DMS 273 (cell line): ENCODE results near the gene MAD2L2.

ENCODE experiments used
- DNase-seq: peaks from one replicate; lab custom pipeline; 2025; ENCODE audit not compliant: unreplicated experiment; lab: John Stamatoyannopoulos, UW

The MAD2L2 gene

GRCh38 chr1:11684070-11684469, 3.1 kb upstream of the MAD2L2 start:
- peak; percentile 46 for DNase-seq

DNA sequence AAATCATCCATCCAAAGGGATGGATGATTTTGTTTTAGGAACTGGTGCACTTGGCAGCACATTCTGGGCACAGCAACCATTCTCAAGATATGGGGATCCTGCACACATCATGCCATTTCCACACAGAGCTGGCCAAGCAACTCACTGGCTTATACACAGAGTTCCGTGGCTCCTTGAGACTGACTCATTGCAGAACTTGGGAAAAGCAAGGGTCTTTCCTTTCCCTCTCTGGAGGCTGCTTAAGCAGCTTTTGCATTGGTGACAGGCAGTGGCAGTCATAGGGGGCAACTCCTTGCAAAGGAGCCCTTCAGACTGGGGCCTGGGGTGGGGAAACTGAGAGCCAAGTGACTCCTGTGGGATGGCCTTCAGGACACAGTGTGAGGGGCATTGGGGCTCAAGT, 1.9 kb upstream of the MAD2L2 start:
- no peak for DNase-seq

GRCh38 chr1:11682287-11682771, 1.4 kb upstream of the MAD2L2 start:
- no peak for DNase-seq

DNA sequence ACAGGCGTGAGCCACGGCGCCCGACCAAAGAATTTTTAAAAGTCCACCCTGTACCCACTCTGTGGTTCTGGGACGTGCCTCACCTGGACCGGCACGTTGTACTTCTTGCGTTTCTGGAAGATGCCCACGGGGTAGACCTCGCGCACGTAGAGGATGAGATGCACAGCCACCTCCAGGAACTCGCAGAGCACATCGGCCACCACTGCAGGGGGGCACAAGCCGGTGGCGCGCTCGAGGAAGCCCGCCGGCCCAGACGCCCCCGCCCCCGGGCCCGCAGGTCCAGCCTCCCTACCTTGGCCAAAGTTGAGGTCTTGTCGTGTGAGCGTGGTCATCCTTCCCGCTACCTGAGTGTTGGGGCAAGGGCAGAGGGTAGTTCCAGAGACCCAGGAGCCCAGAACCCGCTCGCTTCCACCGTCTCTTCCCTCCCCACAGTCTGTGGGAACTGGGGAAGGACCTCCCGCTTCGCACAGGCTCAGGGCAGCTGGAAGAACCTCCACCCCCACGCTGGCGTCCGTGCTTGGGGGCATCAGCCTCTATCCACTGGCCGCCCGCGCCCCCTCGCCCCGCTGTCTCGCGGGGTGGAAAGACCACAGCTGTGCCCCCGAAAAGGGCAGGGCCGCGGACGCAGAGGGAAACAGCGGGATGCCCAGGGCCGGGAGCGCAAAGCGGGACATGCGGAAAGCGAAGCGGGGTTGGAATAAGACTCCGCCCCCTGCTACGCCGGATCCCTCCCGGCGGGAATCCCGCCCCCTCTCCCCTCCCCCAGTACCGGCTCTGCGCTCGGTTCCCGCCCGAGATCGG, 478 bp downstream of the MAD2L2 start:
- DNase-seq, result no peak

DNA sequence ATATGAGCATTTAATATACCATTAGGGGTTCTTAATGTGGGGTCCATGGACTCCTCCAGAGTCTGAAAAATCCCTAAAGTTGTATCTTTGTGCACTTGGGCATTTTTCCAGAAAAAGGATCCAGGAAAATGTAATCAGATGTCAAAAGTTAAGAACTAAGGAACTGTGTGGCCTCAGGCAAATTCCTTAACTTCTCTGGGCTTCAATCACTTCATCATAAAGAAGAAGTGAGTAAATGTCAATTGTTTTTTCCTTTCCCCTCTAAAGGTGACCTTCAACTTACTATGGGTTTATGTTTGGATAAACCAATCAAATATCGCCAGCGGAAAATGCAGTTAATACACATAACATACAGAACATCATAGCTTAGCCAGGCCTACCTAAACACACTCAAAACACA, 2.5 kb downstream of the MAD2L2 start:
- DNase-seq, result no peak

DNA sequence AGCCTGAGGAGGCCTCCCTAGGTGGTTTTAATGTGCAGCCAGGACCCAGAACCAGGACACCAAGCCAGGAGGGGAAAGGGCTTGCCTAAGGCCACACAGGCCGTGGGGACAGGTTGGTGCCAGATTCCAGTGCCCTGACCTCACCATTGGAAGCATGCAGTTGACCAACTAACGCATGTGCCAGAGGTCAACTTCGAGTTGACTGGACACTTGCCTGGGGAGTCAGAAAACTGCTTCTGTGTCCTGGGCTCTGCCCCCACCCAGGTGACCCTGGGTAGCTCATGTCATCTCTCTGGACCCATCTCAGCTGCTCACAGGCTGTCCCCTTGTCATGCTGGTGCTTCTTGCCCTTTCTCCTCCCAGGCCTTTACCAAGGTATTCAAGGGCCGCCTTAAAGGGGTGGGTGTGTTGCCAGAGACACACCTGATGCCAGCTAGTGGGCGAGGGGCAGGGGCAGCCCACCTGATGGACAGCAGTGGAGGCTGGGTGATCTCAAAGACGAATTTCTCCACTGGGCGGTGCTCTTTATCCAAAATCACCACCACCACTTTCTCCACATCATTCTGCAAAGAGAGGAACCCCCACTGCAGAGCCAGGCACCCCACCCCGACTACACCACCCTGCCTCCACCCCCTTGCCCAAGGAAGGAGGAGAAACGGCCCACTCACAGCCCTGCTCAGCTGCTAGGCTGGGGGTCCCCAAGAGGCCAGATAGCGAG, 4.4 kb downstream of the MAD2L2 start:
- DNase-seq, result no peak

- no peak for DNase-seq
Observed at GRCh38 chr1:11675325-11675724, 5.6 kb downstream of the MAD2L2 start.

- no peak for DNase-seq
Observed at GRCh38 chr1:11674488-11674887, 6.5 kb downstream of the MAD2L2 start.

GRCh38 chr1:11673089-11673769, 7.7 kb downstream of the MAD2L2 start:
- no peak for DNase-seq

GRCh38 chr1:11671544-11672286, 9.2 kb downstream of the MAD2L2 start:
- no peak for DNase-seq

DNA sequence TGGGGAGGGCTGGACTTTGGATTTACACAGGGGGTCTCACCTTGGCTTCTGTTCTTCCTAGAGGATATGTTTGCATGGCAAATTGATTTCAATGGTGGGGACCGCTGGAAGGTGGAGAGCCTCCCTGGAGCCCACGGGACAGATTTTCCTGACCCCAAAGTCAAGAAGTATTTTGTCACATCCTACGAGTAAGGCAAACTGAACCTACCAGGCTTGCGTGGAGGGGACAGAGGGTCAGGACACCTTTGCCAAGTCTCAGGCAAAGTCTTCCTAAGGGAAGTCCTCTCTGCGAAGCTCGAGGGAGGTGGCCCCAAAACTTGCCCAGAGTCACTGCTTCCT, 9.8 kb downstream of the MAD2L2 start:
- no peak for DNase-seq

GRCh38 chr1:11670747-11671146, 10.2 kb downstream of the MAD2L2 start:
- no peak for DNase-seq

DNA sequence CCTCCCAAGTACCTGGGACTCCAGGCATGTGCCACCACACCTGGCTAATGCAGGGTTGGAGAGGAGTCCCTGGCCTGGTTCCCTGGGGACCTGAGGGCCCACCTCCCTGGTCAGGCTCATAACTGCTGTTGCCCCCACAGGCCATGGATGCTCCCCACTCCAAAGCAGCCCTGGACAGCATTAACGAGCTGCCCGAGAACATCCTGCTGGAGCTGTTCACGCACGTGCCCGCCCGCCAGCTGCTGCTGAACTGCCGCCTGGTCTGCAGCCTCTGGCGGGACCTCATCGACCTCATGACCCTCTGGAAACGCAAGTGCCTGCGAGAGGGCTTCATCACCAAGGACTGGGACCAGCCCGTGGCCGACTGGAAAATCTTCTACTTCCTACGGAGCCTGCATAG, 12.4 kb downstream of the MAD2L2 start:
- DNase-seq, result no peak

- DNase-seq, result peak; percentile 66
Observed at GRCh38 chr1:11664336-11665065, 16.4 kb downstream of the MAD2L2 start.

DNA sequence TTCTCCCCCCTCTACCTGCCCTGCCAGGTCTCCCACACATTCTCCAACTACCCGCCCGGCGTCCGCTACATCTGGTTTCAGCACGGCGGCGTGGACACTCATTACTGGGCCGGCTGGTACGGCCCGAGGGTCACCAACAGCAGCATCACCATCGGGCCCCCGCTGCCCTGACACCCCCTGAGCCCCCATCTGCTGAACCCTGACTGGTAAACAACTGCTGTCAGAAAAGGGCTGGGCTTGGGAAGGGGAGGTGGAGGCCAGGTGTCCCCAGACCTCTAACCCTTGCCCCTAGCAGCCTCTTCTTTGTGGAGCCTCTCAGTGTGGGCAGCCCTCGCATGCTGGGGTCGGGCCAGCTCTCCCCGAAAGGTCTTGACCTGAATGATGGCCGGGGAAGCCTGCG, 19.8 kb downstream of the MAD2L2 start:
- DNase-seq, result no peak

- DNase-seq, result no peak
Observed at GRCh38 chr1:11659748-11660147, 21.2 kb downstream of the MAD2L2 start.

- no peak for DNase-seq
Observed at GRCh38 chr1:11658542-11658941, 22.4 kb downstream of the MAD2L2 start.

DNA sequence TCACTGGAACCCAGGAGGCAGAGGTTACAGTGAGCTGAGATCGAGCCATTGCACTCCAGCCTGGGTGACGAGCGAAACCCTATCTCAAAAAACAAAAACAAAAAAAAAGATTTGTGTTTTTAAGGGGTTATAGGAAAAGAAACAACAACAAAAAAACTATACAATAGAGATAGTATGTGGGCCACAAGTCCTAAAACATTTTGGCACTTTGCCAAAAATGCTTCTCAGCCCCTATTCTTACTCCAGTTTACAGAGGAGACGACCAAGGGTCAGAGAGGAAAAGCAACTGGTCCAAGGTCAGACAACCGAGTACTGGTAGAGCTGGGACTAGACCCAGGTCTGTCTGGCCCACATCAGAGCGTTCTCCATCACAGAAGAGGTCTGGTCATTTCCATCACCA, 23.3 kb downstream of the MAD2L2 start:
- DNase-seq, result peak; percentile 36

DNA sequence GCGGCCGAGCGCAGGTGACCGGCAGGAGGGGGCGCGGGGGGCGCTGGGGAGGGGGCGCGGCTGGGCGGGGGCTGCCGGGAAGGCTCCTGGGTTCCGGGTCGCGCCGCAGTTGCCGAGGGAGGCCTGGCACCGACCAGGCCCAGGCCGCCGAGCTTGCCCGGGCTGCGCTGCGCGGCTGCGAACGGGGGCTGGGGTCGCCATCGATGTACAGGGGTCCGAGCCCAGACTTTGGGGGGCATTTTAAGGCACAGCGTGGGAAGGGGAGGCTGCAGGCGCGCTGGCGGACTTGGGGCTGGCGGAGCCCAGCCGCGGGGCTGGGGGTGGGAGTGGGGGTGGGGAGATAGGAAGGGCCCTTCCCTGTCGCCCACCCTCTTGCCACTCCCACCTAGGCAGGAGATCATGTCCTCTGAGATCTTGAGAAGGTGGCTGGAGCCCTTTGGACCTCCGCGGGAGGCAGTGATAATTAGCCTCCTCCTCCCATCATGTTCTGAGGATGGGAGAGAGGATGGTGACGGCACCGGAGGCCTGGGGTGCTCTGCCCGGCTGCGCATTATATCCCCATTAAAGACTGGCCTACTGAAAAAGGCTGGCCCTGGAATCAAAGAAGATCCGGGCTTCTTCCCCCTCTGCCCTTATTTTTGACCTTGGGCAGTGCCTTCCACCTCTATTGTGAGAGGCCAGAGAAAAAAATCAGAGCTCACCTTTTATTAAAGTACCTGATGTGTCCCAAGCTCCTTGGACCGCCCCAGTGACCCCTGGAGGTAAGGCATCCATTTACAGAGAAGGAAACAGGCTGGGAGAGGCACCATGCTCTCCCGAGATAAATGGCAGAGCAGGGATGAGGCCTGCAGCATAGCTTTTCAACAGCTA, 25.8 kb downstream of the MAD2L2 start:
- no peak for DNase-seq
